HG02938 (cell line): Measurements from ENCODE around the gene TBCC.
A peak's percentile ranks its signal among the peaks of the same experiment; 100 is the strongest.
"Not testable (repeated sequence)": the region's sequence is repeated elsewhere in the genome, so short reads cannot be mapped to it uniquely, and the experiment has no call there.

Experiments used
- ATAC-seq: cut with Tn5 transposase; IDR thresholded peaks from one replicate; pipeline ENCODE4 v1.9.1; 2021; ENCODE audit warnings: mild to moderate bottlenecking, moderate library complexity; ENCODE audit not compliant: unreplicated experiment

TBCC gene

GRCh38 chr6:42733867-42734481 lies 11.9 kb downstream of the TBCC start:
- ATAC-seq, result not testable (repeated sequence)

GRCh38 chr6:42729731-42730130 lies 16.2 kb downstream of the TBCC start:
- no peak for ATAC-seq

- ATAC-seq, result no peak
These were observed 18.3 kb downstream of the TBCC start for GRCh38 chr6:42727627-42728026.

GRCh38 chr6:42727087-42727611 lies 18.8 kb downstream of the TBCC start:
- no peak for ATAC-seq

GRCh38 chr6:42726485-42727086 lies 19.3 kb downstream of the TBCC start:
- peak; percentile 65 for ATAC-seq

GRCh38 chr6:42726026-42726425 lies 19.9 kb downstream of the TBCC start:
- no peak for ATAC-seq

GRCh38 chr6:42724825-42725224 lies 21.1 kb downstream of the TBCC start:
- ATAC-seq, result no peak

GRCh38 chr6:42722497-42722896 lies 23.4 kb downstream of the TBCC start, which contains the start of gene PRPH2:
PRPH2 (minus strand) TSS chr6:42722597; CDS start chr6:42722334, 263 bp downstream.
- no peak for ATAC-seq

- ATAC-seq, result no peak
These were observed 25.2 kb downstream of the TBCC start for GRCh38 chr6:42720739-42721138.

GRCh38 chr6:42715871-42716270 lies 30.0 kb downstream of the TBCC start:
- ATAC-seq, result no peak

- ATAC-seq, result no peak
These were observed 31.7 kb downstream of the TBCC start for GRCh38 chr6:42714098-42714761.

- no peak for ATAC-seq
These were observed 34.0 kb downstream of the TBCC start for GRCh38 chr6:42711930-42712329.

GRCh38 chr6:42710316-42710715 lies 35.6 kb downstream of the TBCC start:
- no peak for ATAC-seq

GRCh38 chr6:42709871-42710270 lies 36.0 kb downstream of the TBCC start:
- no peak for ATAC-seq

GRCh38 chr6:42708096-42708495 lies 37.8 kb downstream of the TBCC start:
- ATAC-seq, result no peak

- no peak for ATAC-seq
These were observed 38.3 kb downstream of the TBCC start for GRCh38 chr6:42707595-42707994.

GRCh38 chr6:42704937-42705374 lies 40.9 kb downstream of the TBCC start:
- ATAC-seq, result no peak

- no peak for ATAC-seq
These were observed 41.5 kb downstream of the TBCC start for GRCh38 chr6:42704251-42704936.

- not testable (repeated sequence) for ATAC-seq
These were observed 43.1 kb downstream of the TBCC start for GRCh38 chr6:42702786-42703185.

- no peak for ATAC-seq
These were observed 43.7 kb downstream of the TBCC start for GRCh38 chr6:42702200-42702599.

GRCh38 chr6:42698217-42698616 lies 47.7 kb downstream of the TBCC start:
- no peak for ATAC-seq
